AG10803 (cell line): ENCODE data around the gene CIDEA.
A peak's percentile ranks its signal among the peaks of the same experiment; 100 is the strongest.

ENCODE experiments used
- DNase-seq: peaks from one replicate; pipeline ENCODE4 v3.0.0; 2010; ENCODE audit warnings: low read depth
- H3K4me3 ChIP-seq: 2 replicates; pipeline ENCODE4 v1.5.1; 2011; ENCODE audit warnings: mild to moderate bottlenecking, low read length, control low read depth
- CTCF ChIP-seq: conservative IDR thresholded peaks from 2 replicates; pipeline ENCODE4 v1.5.1; 2011; ENCODE audit warnings: mild to moderate bottlenecking, low read length, control low read depth, inconsistent platforms

CIDEA gene

DNA sequence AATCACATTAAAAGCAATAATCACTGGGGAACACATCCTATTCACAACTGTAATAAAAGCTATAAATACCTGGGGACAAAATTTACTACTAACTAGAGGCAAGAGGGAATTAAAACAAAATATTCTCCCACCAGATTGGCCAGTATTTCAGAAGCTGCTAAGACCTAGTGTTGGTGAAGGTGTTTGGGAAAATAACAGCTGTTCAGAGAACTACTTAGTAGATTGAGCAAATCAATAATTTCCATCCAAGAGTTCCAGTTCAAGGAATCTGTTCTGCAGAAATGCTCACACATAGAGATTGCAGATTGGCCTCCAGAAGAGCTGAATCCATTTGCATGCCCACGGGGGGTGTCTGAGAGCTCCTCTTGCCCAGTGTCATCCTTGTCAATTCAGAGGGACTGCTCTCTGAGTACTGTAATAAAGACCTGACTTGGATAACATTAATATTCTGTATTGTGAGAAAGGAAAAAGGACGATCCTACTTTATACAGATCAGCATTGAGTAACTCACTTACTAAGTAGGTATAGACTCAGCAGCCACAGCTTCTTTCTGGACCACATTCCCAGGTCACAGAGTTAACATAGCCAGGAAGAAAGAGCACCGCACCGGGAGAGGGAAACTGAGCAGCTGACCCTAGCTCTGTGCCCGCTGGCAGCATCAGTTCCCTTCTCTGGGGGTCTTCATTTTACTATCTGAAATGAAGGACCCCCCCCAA is 59.5 kb downstream of the CIDEA start:
- H3K4me3 ChIP-seq: no peak overlapping the region

GRCh38 chr18:12314591-12315305 is 60.6 kb downstream of the CIDEA start:
- no peak for TF ChIP-seq CTCF
- no peak overlapping the region; the same call in 1 of the 2 replicates for H3K4me3 ChIP-seq
- DNase-seq: no peak

More for the DNA sequence above, 59.5 kb downstream of the CIDEA start:
- TF ChIP-seq CTCF: no peak
- DNase-seq: no peak

DNA sequence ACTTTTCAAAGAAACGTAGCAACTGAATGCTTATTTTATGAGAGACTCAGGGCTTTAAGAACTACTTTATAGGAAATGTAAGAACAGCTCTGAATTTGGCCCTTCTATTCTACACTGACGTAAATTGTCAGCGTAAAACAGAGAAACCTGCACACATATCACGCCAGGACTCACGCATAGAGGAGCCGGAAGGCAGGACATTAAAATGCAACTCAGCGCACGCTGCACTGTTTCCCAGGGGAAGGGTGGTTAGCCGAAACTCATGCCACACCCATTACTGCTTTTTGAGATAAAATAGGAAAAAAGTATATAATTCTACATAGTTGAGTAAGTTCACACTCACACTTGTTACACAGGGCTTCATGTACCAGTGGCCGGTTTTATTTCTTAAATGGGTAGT is 61.3 kb downstream of the CIDEA start:
- no peak for TF ChIP-seq CTCF
- no peak for DNase-seq
- H3K4me3 ChIP-seq: peak overlapping the region; percentile 23; the same call in 1 of the 2 replicates

DNA sequence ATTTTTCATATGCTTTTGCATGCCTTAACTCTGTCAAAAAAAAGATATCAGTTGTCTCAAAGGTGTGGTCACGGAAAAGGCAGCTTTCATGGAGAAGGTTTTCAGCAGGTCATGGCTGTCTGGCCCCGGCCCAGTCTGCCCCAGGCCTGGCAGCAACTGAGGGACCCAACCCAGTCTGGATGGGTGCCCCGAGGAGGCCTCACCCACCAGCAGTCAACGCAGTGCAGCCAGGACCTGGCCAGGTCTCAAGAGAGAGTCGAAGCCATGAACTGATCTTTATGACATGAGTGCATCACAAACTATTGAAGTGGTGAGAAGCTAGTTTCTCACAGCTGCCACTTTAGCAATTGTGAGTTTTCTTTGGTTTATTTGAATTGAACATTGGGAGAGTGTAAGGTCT is 61.8 kb downstream of the CIDEA start:
- DNase-seq: no peak
- H3K4me3 ChIP-seq: no peak overlapping the region

GRCh38 chr18:12317664-12318333 is 63.6 kb downstream of the CIDEA start:
- no peak overlapping the region for H3K4me3 ChIP-seq
- peak; percentile 86 for DNase-seq
- no peak for TF ChIP-seq CTCF

More for the DNA sequence above, 61.8 kb downstream of the CIDEA start:
- no peak for TF ChIP-seq CTCF

GRCh38 chr18:12318334-12318697 is 64.2 kb downstream of the CIDEA start:
- no peak for TF ChIP-seq CTCF
- no peak overlapping the region for H3K4me3 ChIP-seq
- DNase-seq: no peak
